ENCODE results near the gene ERBIN. TPM values are rescaled to one million over a fixed set of nuclear protein-coding genes. Genes with fewer than 3 reads are reported as not detected.

The ERBIN gene
- total and polyA plus RNA-seq, 2 experiments from 2014 or later = 15.6 to 26.4 TPM

DNA sequence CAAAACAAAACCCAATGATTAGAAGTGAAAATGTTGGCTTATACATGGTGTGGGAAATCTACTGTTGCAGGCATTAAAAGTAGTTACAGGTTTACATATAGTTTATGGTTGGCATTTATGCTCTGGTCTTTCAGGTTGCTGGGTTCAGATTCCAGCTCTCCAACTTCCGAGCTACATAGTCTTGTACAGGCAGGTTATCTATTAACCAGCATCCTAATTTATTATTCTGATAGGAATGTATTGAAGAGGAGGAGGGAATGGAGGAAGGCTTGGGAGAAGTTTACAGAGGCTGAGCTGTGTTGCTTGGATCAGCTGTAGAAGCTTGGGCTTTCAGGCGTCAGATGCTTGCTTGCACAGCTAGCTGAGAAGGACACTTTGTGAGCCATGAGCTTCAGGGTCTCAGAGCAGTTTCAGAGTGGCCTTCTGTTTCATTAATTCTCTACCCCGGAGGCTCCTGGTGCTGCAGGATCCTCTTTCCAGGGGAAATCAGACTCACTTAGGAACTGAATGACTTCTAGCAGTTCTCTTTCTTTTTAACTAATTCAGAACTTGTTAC is 11.7 kb upstream of the ERBIN start:
- H3K4me1 ChIP-seq (ENCODE audit: insufficient read depth) = no peaks in the 10 kb centered on the region
- no peaks in the 10 kb centered on the region for H3K27me3 ChIP-seq (ENCODE audit: insufficient read depth)
- H3K79me2 ChIP-seq (replicated peaks; ENCODE audit: insufficient read depth) = no peaks in the 10 kb centered on the region
- Mint-ChIP-seq H3K36me3 (ENCODE audit: low read depth) (no peaks in the 10 kb centered on the region), H3K4me3 (no peak overlapping the region), H3K9me3 (no peaks in the 10 kb centered on the region), H3K27ac (no peak overlapping the region), H3K4me1 (no peaks in the 10 kb centered on the region), H3K27me3 (ENCODE audit: insufficient read depth, low read depth, poor library complexity) (no peaks in the 10 kb centered on the region)
- H3K4me3 ChIP-seq = no peak overlapping the region
- no peaks in the 10 kb centered on the region for H4K20me1 ChIP-seq (replicated peaks; ENCODE audit: insufficient read depth)
- no peak overlapping the region for H3K27ac ChIP-seq (ENCODE audit: low read depth)
- peaks cover 4% of the 10 kb centered on the region; the same call in 1 of the 2 replicates for H3K9me2 ChIP-seq (ENCODE audit: insufficient read depth)
- H3F3A ChIP-seq (replicated peaks; ENCODE audit: low read depth) = no peaks in the 10 kb centered on the region
- no peak overlapping the region for H3K4me2 ChIP-seq
- ATAC-seq (no peak), DNase-seq (ENCODE audit: low spot score) (no peak)
- TF ChIP-seq ZNF114 (CRISPR knock-in tag; IDR thresholded peaks at IDR 0.05) (no peak), EZH2 (IDR thresholded peaks at IDR 0.05; ENCODE audit: low read depth, unreplicated experiment) (no peak), ZNF462 (CRISPR knock-in tag; IDR thresholded peaks at IDR 0.05) (no peak), CREB1 (CRISPR knock-in tag; IDR thresholded peaks at IDR 0.05; ENCODE audit: low read depth) (no peak), JUNB (IDR thresholded peaks at IDR 0.05; ENCODE audit: unreplicated experiment) (no peak), POLR2AphosphoS5 (IDR thresholded peaks at IDR 0.05; ENCODE audit: low read depth) (no peak), ZNF331 (CRISPR knock-in tag; IDR thresholded peaks at IDR 0.05; ENCODE audit: low read depth) (no peak), NANOG (IDR thresholded peaks at IDR 0.05; ENCODE audit: borderline replicate concordance) (no peak), STAT1 (IDR thresholded peaks at IDR 0.05; ENCODE audit: unreplicated experiment) (no peak), CTCF (conservative IDR thresholded peaks at IDR 0.05; ENCODE audit: low read depth in 2 of 2) (no peak), EZH2phosphoT487 (IDR thresholded peaks at IDR 0.05; ENCODE audit: unreplicated experiment) (no peak)
- TF ChIP-seq, protein P1, sequence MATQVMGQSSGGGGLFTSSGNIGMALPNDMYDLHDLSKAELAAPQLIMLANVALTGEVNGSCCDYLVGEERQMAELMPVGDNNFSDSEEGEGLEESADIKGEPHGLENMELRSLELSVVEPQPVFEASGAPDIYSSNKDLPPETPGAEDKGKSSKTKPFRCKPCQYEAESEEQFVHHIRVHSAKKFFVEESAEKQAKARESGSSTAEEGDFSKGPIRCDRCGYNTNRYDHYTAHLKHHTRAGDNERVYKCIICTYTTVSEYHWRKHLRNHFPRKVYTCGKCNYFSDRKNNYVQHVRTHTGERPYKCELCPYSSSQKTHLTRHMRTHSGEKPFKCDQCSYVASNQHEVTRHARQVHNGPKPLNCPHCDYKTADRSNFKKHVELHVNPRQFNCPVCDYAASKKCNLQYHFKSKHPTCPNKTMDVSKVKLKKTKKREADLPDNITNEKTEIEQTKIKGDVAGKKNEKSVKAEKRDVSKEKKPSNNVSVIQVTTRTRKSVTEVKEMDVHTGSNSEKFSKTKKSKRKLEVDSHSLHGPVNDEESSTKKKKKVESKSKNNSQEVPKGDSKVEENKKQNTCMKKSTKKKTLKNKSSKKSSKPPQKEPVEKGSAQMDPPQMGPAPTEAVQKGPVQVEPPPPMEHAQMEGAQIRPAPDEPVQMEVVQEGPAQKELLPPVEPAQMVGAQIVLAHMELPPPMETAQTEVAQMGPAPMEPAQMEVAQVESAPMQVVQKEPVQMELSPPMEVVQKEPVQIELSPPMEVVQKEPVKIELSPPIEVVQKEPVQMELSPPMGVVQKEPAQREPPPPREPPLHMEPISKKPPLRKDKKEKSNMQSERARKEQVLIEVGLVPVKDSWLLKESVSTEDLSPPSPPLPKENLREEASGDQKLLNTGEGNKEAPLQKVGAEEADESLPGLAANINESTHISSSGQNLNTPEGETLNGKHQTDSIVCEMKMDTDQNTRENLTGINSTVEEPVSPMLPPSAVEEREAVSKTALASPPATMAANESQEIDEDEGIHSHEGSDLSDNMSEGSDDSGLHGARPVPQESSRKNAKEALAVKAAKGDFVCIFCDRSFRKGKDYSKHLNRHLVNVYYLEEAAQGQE (IDR thresholded peaks at IDR 0.05; ENCODE audit: unreplicated experiment) = no peak
- TF ChIP-seq, protein P2, sequence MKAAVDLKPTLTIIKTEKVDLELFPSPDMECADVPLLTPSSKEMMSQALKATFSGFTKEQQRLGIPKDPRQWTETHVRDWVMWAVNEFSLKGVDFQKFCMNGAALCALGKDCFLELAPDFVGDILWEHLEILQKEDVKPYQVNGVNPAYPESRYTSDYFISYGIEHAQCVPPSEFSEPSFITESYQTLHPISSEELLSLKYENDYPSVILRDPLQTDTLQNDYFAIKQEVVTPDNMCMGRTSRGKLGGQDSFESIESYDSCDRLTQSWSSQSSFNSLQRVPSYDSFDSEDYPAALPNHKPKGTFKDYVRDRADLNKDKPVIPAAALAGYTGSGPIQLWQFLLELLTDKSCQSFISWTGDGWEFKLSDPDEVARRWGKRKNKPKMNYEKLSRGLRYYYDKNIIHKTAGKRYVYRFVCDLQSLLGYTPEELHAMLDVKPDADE (IDR thresholded peaks at IDR 0.05) = no peak
- no peak overlapping the region for H2AFZ ChIP-seq
- H3K36me3 ChIP-seq (ENCODE audit: insufficient read depth) = no peaks in the 10 kb centered on the region
